ENCODE results near the gene TULP3.
A peak's percentile ranks its signal among the peaks of the same experiment; 100 is the strongest.

TULP3 gene

GRCh38 chr12:2877047-2877952, 13.4 kb upstream of the TULP3 start, which contains the start of the genes FOXM1 and RHNO1:
FOXM1 (minus strand) TSS chr12:2877174; CDS start chr12:2874478, 2,696 bp downstream.
RHNO1 (plus strand) TSS chr12:2877223; CDS start chr12:2885367, 8,144 bp downstream.
- DNase-seq = peak; percentile 90

GRCh38 chr12:2877953-2878732, 12.5 kb upstream of the TULP3 start:
- peak; percentile 77 for DNase-seq

GRCh38 chr12:2879853-2880252, 10.8 kb upstream of the TULP3 start:
- DNase-seq = no peak

- DNase-seq = no peak
Measured at GRCh38 chr12:2884810-2885209, 5.9 kb upstream of the TULP3 start.

GRCh38 chr12:2886768-2887450, 3.8 kb upstream of the TULP3 start:
- DNase-seq = no peak

GRCh38 chr12:2890001-2890387, 697 bp upstream of the TULP3 start:
- no peak for DNase-seq

GRCh38 chr12:2891240-2892053, 756 bp downstream of the TULP3 start:
- DNase-seq = peak; percentile 39

- DNase-seq = no peak
Measured at GRCh38 chr12:2892246-2892645, 1.6 kb downstream of the TULP3 start.

- no peak for DNase-seq
Measured at GRCh38 chr12:2893007-2893406, 2.3 kb downstream of the TULP3 start.

GRCh38 chr12:2895051-2895451, 4.4 kb downstream of the TULP3 start:
- DNase-seq = no peak

- no peak for DNase-seq
Measured at GRCh38 chr12:2895511-2895910, 4.8 kb downstream of the TULP3 start.

- DNase-seq = no peak
Measured at GRCh38 chr12:2897418-2897817, 6.7 kb downstream of the TULP3 start.

- DNase-seq = no peak
Measured at GRCh38 chr12:2900642-2901041, 10.0 kb downstream of the TULP3 start.

GRCh38 chr12:2902272-2902880, 11.7 kb downstream of the TULP3 start:
- peak; percentile 31 for DNase-seq

- no peak for DNase-seq
Measured at GRCh38 chr12:2904260-2904659, 13.6 kb downstream of the TULP3 start.

GRCh38 chr12:2912216-2912575, 21.5 kb downstream of the TULP3 start:
- no peak for DNase-seq

GRCh38 chr12:2919249-2919648, 28.6 kb downstream of the TULP3 start:
- DNase-seq = no peak

- no peak for DNase-seq
Measured at GRCh38 chr12:2922329-2922728, 31.6 kb downstream of the TULP3 start.

GRCh38 chr12:2923057-2923456, 32.4 kb downstream of the TULP3 start:
- DNase-seq = no peak

- no peak for DNase-seq
Measured at GRCh38 chr12:2924019-2924418, 33.3 kb downstream of the TULP3 start.

GRCh38 chr12:2925322-2925995, 34.8 kb downstream of the TULP3 start:
- DNase-seq = no peak

Measured in NCI-H774 (cell line).